A549 (cell line): Measurements from ENCODE around the gene PHF2.

Experiments
- CBX8 ChIP-seq: fragments of 200-600 bp; sonication (generic); IDR thresholded peaks from 2 replicates; pipeline ENCODE4 v1.6.1; 2016
- POLR2A ChIP-seq: IDR thresholded peaks from 2 replicates; pipeline ENCODE4 v1.6.1; 2012; ENCODE audit warnings: mild to moderate bottlenecking, low read length
- TF ChIP-seq, protein P1 (sequence below): fragments of >200 bp; sonication (Bioruptor Twin); formaldehyde crosslinking; IDR thresholded peaks from 3 replicates; pipeline ENCODE4 v1.5.1; 2016
- TF ChIP-seq, protein P2 (sequence below): IDR thresholded peaks from 2 replicates; pipeline ENCODE4 v1.6.1; 2012

DNA sequence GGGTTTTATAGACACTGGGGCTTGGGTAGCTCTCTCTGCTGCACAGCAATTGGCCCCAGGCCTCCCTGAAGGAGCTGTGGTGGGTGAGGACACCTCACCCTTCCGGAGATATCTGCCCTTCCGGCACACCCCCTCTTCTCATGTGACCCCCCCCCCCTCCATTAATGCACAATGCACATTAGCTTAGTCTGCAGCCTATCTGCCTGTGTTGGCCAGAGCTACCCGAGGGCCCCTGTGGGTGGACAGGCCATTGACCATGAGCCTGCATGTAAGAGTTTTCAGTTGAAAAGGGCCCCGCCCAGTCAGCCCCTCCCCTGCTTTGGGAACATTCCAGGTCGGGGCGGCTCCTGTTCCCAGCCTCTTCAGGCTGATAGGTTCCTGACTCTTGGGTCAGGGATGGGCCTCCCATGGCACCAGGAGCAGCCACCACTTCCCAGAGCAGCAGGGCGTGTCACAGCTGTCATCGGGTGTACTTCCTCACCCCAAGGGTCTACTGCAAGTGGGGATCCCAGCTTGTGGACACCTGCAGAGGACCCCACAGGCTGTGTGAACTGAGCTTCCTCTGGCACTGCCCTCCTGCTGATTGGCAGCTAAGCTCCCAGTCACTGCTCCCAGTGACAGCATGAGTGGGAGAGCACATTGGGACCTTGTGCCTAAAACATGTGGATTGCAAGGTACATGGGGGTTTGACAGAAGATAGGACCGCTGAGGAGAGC is 17.8 kb downstream of the PHF2 start:
- TF ChIP-seq, protein P1, sequence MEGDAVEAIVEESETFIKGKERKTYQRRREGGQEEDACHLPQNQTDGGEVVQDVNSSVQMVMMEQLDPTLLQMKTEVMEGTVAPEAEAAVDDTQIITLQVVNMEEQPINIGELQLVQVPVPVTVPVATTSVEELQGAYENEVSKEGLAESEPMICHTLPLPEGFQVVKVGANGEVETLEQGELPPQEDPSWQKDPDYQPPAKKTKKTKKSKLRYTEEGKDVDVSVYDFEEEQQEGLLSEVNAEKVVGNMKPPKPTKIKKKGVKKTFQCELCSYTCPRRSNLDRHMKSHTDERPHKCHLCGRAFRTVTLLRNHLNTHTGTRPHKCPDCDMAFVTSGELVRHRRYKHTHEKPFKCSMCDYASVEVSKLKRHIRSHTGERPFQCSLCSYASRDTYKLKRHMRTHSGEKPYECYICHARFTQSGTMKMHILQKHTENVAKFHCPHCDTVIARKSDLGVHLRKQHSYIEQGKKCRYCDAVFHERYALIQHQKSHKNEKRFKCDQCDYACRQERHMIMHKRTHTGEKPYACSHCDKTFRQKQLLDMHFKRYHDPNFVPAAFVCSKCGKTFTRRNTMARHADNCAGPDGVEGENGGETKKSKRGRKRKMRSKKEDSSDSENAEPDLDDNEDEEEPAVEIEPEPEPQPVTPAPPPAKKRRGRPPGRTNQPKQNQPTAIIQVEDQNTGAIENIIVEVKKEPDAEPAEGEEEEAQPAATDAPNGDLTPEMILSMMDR: no peak
- TF ChIP-seq, protein P2, sequence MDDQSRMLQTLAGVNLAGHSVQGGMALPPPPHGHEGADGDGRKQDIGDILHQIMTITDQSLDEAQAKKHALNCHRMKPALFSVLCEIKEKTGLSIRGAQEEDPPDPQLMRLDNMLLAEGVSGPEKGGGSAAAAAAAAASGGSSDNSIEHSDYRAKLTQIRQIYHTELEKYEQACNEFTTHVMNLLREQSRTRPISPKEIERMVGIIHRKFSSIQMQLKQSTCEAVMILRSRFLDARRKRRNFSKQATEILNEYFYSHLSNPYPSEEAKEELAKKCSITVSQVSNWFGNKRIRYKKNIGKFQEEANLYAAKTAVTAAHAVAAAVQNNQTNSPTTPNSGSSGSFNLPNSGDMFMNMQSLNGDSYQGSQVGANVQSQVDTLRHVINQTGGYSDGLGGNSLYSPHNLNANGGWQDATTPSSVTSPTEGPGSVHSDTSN: no peak
- TF ChIP-seq POLR2A (no peak), CBX8 (no peak)
